ENCODE data around the gene PARD6A.

PARD6A gene

GRCh38 chr16:67664258-67664657 is 3.5 kb downstream of the PARD6A start:
- DNase-seq, result no peak
- in situ Hi-C loops (cut with HindIII; ENCODE audit: low pct_ligation_motif_present, low pct_unique_long_range_greater_than_20kb, low sequenced_read_pairs), result no loop called here

GRCh38 chr16:67664871-67665270 is 4.1 kb downstream of the PARD6A start:
- in situ Hi-C loops (cut with HindIII; ENCODE audit: low pct_ligation_motif_present, low pct_unique_long_range_greater_than_20kb, low sequenced_read_pairs), result no loop called here
- no peak for DNase-seq

GRCh38 chr16:67665598-67665997 is 4.8 kb downstream of the PARD6A start:
- in situ Hi-C loops (cut with HindIII; ENCODE audit: low pct_ligation_motif_present, low pct_unique_long_range_greater_than_20kb, low sequenced_read_pairs), result no loop called here

GRCh38 chr16:67666032-67666551 is 5.3 kb downstream of the PARD6A start:
- peak; percentile 61 for DNase-seq
- in situ Hi-C loops (cut with HindIII; ENCODE audit: low pct_ligation_motif_present, low pct_unique_long_range_greater_than_20kb, low sequenced_read_pairs), result no loop called here

More at GRCh38 chr16:67665598-67665997, 4.8 kb downstream of the PARD6A start:
- no peak for DNase-seq

GRCh38 chr16:67666559-67667452 is 6.0 kb downstream of the PARD6A start, which contains the start of the genes C16orf86 and ENKD1:
TSS of gene C16orf86 (plus strand) at chr16:67666814. CDS start at chr16:67666971, 157 bp downstream.
TSS of gene ENKD1 (minus strand) at chr16:67666750. CDS start at chr16:67666442, 308 bp downstream.
- in situ Hi-C loops (cut with HindIII; ENCODE audit: low pct_ligation_motif_present, low pct_unique_long_range_greater_than_20kb, low sequenced_read_pairs), result no loop called here
- peak; percentile 82 for DNase-seq

- in situ Hi-C loops (cut with HindIII; ENCODE audit: low pct_ligation_motif_present, low pct_unique_long_range_greater_than_20kb, low sequenced_read_pairs), result no loop called here
- no peak for DNase-seq
Measured at GRCh38 chr16:67667453-67667816, 6.7 kb downstream of the PARD6A start.

GRCh38 chr16:67667817-67668494 is 7.2 kb downstream of the PARD6A start:
- in situ Hi-C loops (cut with HindIII; ENCODE audit: low pct_ligation_motif_present, low pct_unique_long_range_greater_than_20kb, low sequenced_read_pairs), result no loop called here
- peak; percentile 97 for DNase-seq

GRCh38 chr16:67668495-67669157 is 7.9 kb downstream of the PARD6A start:
- in situ Hi-C loops (cut with HindIII; ENCODE audit: low pct_ligation_motif_present, low pct_unique_long_range_greater_than_20kb, low sequenced_read_pairs), result no loop called here
- no peak for DNase-seq

GRCh38 chr16:67669499-67670101 is 8.8 kb downstream of the PARD6A start:
- in situ Hi-C loops (cut with HindIII; ENCODE audit: low pct_ligation_motif_present, low pct_unique_long_range_greater_than_20kb, low sequenced_read_pairs), result no loop called here
- no peak for DNase-seq

- no peak for DNase-seq
- in situ Hi-C loops (cut with HindIII; ENCODE audit: low pct_ligation_motif_present, low pct_unique_long_range_greater_than_20kb, low sequenced_read_pairs), result no loop called here
Measured at GRCh38 chr16:67672306-67672705, 11.5 kb downstream of the PARD6A start.

GRCh38 chr16:67672739-67673662 is 12.2 kb downstream of the PARD6A start:
- in situ Hi-C loops (cut with HindIII; ENCODE audit: low pct_ligation_motif_present, low pct_unique_long_range_greater_than_20kb, low sequenced_read_pairs), result no loop called here
- DNase-seq, result peak; percentile 79

- DNase-seq, result no peak
- in situ Hi-C loops (cut with HindIII; ENCODE audit: low pct_ligation_motif_present, low pct_unique_long_range_greater_than_20kb, low sequenced_read_pairs), result no loop called here
Measured at GRCh38 chr16:67673712-67674580, 13.2 kb downstream of the PARD6A start.

GRCh38 chr16:67674851-67675578 is 14.3 kb downstream of the PARD6A start:
- DNase-seq, result no peak

GRCh38 chr16:67675579-67675935 is 14.8 kb downstream of the PARD6A start:
- in situ Hi-C loops (cut with HindIII; ENCODE audit: low pct_ligation_motif_present, low pct_unique_long_range_greater_than_20kb, low sequenced_read_pairs), result no loop called here
- no peak for DNase-seq

More at GRCh38 chr16:67674851-67675578, 14.3 kb downstream of the PARD6A start:
- in situ Hi-C loops (cut with HindIII; ENCODE audit: low pct_ligation_motif_present, low pct_unique_long_range_greater_than_20kb, low sequenced_read_pairs), result no loop called here

GRCh38 chr16:67675999-67676398 is 15.2 kb downstream of the PARD6A start:
- DNase-seq, result no peak
- in situ Hi-C loops (cut with HindIII; ENCODE audit: low pct_ligation_motif_present, low pct_unique_long_range_greater_than_20kb, low sequenced_read_pairs), result no loop called here

- DNase-seq, result no peak
- in situ Hi-C loops (cut with HindIII; ENCODE audit: low pct_ligation_motif_present, low pct_unique_long_range_greater_than_20kb, low sequenced_read_pairs), result no loop called here
Measured at GRCh38 chr16:67676516-67676915, 15.8 kb downstream of the PARD6A start.
